SK-N-SH (cell line): ENCODE results near the gene NUTF2. TPM values are rescaled to one million over a fixed set of nuclear protein-coding genes. Genes with fewer than 3 reads are reported as not detected.

ENCODE experiments used
- CTCF ChIA-PET: fragments of 300-600, 350-600 bp; formaldehyde crosslinking; extraction: SDS; loops from one replicate; lab custom pipeline; 2021; lab: Yijun Ruan, JAX
- POLR2A ChIA-PET: fragments of 350-600 bp; sonication (Branson Sonifier 250); formaldehyde crosslinking; extraction: SDS; loops from one replicate; lab custom pipeline; 2020; ENCODE audit warnings: antibody characterized with exemption, inconsistent platforms; lab: Yijun Ruan, JAX
- DNase-seq: peaks from one replicate; pipeline ENCODE4 v3.0.0; 2012
- H2AFZ ChIP-seq: fragments of 200-600 bp; sonication (generic); 2 replicates; pipeline ENCODE4 v1.8.1; 2016; ENCODE audit warnings: antibody characterized with exemption, mild to moderate bottlenecking, low read depth
- H3F3A ChIP-seq: fragments of 200-600 bp; sonication (generic); replicated peaks from 2 replicates; pipeline ENCODE3; 2016; ENCODE audit warnings: antibody characterized with exemption, mild to moderate bottlenecking; ENCODE audit not compliant: insufficient read depth
- H3K27ac ChIP-seq, 2 experiments: fragments of 200-500 bp in 1 of 2; fragments of 200-600 bp in 1 of 2; sonication (Bioruptor generic) in 1 of 2; sonication (generic), shearing (Covaris generic) in 1 of 2; 2 replicates each; pipeline versions ENCODE4 v1.5.1 to v1.6.1; 2014 to 2016; ENCODE audit warnings: low read depth in 2 of 2, inconsistent platforms in 1 of 2, low read length in 1 of 2, mild to moderate bottlenecking in 1 of 2, mixed read lengths in 1 of 2
- H3K27me3 ChIP-seq: fragments of 200-600 bp; sonication (generic), shearing (Covaris generic); 2 replicates; pipeline ENCODE4 v1.6.1; 2016; ENCODE audit warnings: mixed run types; ENCODE audit not compliant: insufficient read depth
- H3K36me3 ChIP-seq, 2 experiments: fragments of 200-500 bp in 1 of 2; fragments of 200-600 bp in 1 of 2; sonication (Bioruptor generic) in 1 of 2; sonication (generic) in 1 of 2; replicated peaks in 1 of 2; 2 replicates each; pipeline versions ENCODE3 to v1.5.1; 2014 to 2016; ENCODE audit warnings: low read length in 1 of 2, mild to moderate bottlenecking in 1 of 2; ENCODE audit not compliant: insufficient read depth in 2 of 2, control insufficient read depth in 1 of 2
- H3K4me1 ChIP-seq, 2 experiments: fragments of 200-500 bp in 1 of 2; fragments of 200-600 bp in 1 of 2; sonication (Bioruptor generic) in 1 of 2; sonication (generic), shearing (Covaris generic) in 1 of 2; 2 replicates each; pipeline versions ENCODE4 v1.5.1 to v1.6.1; 2014 to 2016; ENCODE audit warnings: low read depth in 1 of 2, low read length in 1 of 2, mixed run types in 1 of 2; ENCODE audit not compliant: insufficient read depth in 2 of 2, control insufficient read depth in 1 of 2
- H3K4me2 ChIP-seq: fragments of 200-600 bp; sonication (generic), shearing (Covaris generic); 2 replicates; pipeline ENCODE4 v1.6.1; 2017; ENCODE audit warnings: mixed run types
- H3K4me3 ChIP-seq, 2 experiments: fragments of 200-500 bp in 1 of 2; fragments of 200-600 bp in 1 of 2; sonication (Bioruptor generic) in 1 of 2; sonication (generic), shearing (Covaris generic) in 1 of 2; 2 replicates each; pipeline versions ENCODE4 v1.5.1 to v1.8.1; 2014 to 2016; ENCODE audit warnings: low read depth in 2 of 2, inconsistent platforms in 1 of 2, low read length in 1 of 2, mild to moderate bottlenecking in 1 of 2, mixed read lengths in 1 of 2, moderate library complexity in 1 of 2
- H3K79me2 ChIP-seq: fragments of 200-600 bp; sonication (generic); 2 replicates; pipeline ENCODE4 v1.8.1; 2017; ENCODE audit warnings: mild to moderate bottlenecking; ENCODE audit not compliant: insufficient read depth
- H3K9ac ChIP-seq: fragments of 200-600 bp; sonication (generic); 2 replicates; pipeline ENCODE4 v1.6.1; 2017; ENCODE audit warnings: mixed run types
- H3K9me2 ChIP-seq: fragments of 200-600 bp; sonication (generic); 2 replicates; pipeline ENCODE4 v1.6.1; 2017; ENCODE audit warnings: mixed run types
- H3K9me3 ChIP-seq: fragments of 200-600 bp; sonication (generic); 2 replicates; pipeline ENCODE4 v1.6.1; 2017; ENCODE audit warnings: mixed run types, mild to moderate bottlenecking, moderate library complexity
- H4K20me1 ChIP-seq: fragments of 200-600 bp; sonication (generic); 2 replicates; pipeline ENCODE4 v1.6.1; 2017; ENCODE audit warnings: mild to moderate bottlenecking, mixed run types; ENCODE audit not compliant: insufficient read depth
- CTCF ChIP-seq: fragments of 200-600 bp; sonication (generic); IDR thresholded peaks from 2 replicates; pipeline ENCODE4 v1.6.1; 2017; ENCODE audit warnings: antibody characterized with exemption, mild to moderate bottlenecking, moderate library complexity
- ELF1 ChIP-seq: IDR thresholded peaks from 2 replicates; pipeline ENCODE4 v1.4.0; 2012
- EP300 ChIP-seq, 2 experiments: IDR thresholded peaks; 2 replicates each; pipeline versions ENCODE4 v1.4.0 to v1.6.1; 2012; ENCODE audit warnings: borderline replicate concordance in 1 of 2, low read depth in 1 of 2, low read length in 1 of 2
- GATA2 ChIP-seq: sonication (generic); formaldehyde crosslinking; IDR thresholded peaks from 2 replicates; pipeline ENCODE4 v1.5.0; 2020; ENCODE audit warnings: mild to moderate bottlenecking, missing genetic modification reagents
- IRF3 ChIP-seq: fragments of 150-350 bp; IDR thresholded peaks from 2 replicates; pipeline ENCODE4 v1.6.1; 2016; ENCODE audit warnings: mild to moderate bottlenecking, low read depth, low read length
- JUND ChIP-seq: IDR thresholded peaks from 2 replicates; pipeline ENCODE4 v1.4.0; 2012
- MAX ChIP-seq: IDR thresholded peaks from 2 replicates; pipeline ENCODE4 v1.4.0; 2012; ENCODE audit warnings: low read depth
- MEF2A ChIP-seq: IDR thresholded peaks from 2 replicates; pipeline ENCODE4 v1.4.0; 2012; ENCODE audit warnings: low read depth, borderline replicate concordance
- PBX3 ChIP-seq: IDR thresholded peaks from 2 replicates; pipeline ENCODE4; 2012
- SIN3A ChIP-seq: IDR thresholded peaks from 2 replicates; pipeline ENCODE4 v1.6.1; 2012; ENCODE audit warnings: low read depth, mild to moderate bottlenecking, low read length, moderate library complexity, borderline replicate concordance
- TAF1 ChIP-seq: IDR thresholded peaks from 2 replicates; pipeline ENCODE4 v1.6.1; 2012; ENCODE audit warnings: low read depth, mild to moderate bottlenecking, low read length, moderate library complexity, borderline replicate concordance
- TEAD4 ChIP-seq: IDR thresholded peaks from 2 replicates; pipeline ENCODE4 v1.4.0; 2012; ENCODE audit warnings: mild to moderate bottlenecking, borderline replicate concordance; ENCODE audit not compliant: insufficient read depth
- USF1 ChIP-seq: IDR thresholded peaks from 2 replicates; pipeline ENCODE4 v1.4.0; 2012; ENCODE audit warnings: low read depth, borderline replicate concordance
- USF2 ChIP-seq: fragments of 150-350 bp; IDR thresholded peaks from 2 replicates; pipeline ENCODE4 v1.6.1; 2017; ENCODE audit warnings: antibody characterized with exemption, low read length, low read depth, borderline replicate concordance
- YY1 ChIP-seq: IDR thresholded peaks from 2 replicates; pipeline ENCODE4 v1.4.0; 2012; ENCODE audit warnings: low read depth, mild to moderate bottlenecking
- WGBS: methylation state at CpG from one replicate; pipeline ENCODE4 v1.1.6; 2017; ENCODE audit warnings: low lambda C conversion rate; 5-methylcytosine and 5-hydroxymethylcytosine counted together
- polyA plus RNA-seq, 3 experiments: library from polyadenylated mRNA; depleted of rRNA; stranded (reverse); fragments of >200 nt; gene quantifications; 2 replicates each; pipeline ENCODE4 v1.2.3, GENCODE V29; 2012

Gene NUTF2
- polyA plus RNA-seq, 1 of the 3 experiments (the other 2 are of a cell fraction), result 449 TPM

- CTCF ChIA-PET, result interaction anchor here (1.4 to 22.4 kb wide), 3 partner anchors 52 to 217 kb away, joined by 4 to 564 read pairs (median 12); partner anchors contain the start of genes CTRL, LCAT and PSMB10
- Histone ChIP-seq H3K9me3 (no peaks in the 10 kb centered on the region), H3K27me3 (no peaks in the 10 kb centered on the region), H3K36me3 (peaks cover 21 to 83% of the 10 kb centered on the region in 2 experiments), H3K9me2 (no peaks in the 10 kb centered on the region), H3K9ac (no peak overlapping the region), H3K4me2 (no peak overlapping the region), H3K79me2 (peaks cover 25% of the 10 kb centered on the region), H4K20me1 (peaks cover 32% of the 10 kb centered on the region), H3K4me3 (no peak overlapping the region), H3F3A (peaks cover 13% of the 10 kb centered on the region), H2AFZ (no peak overlapping the region), H3K4me1 (peaks cover 7 to 10% of the 10 kb centered on the region in 2 experiments; a peak in 2 of 4 replicates), H3K27ac (no peak overlapping the region)
- no peak for DNase-seq
- TF ChIP-seq PBX3 (no peak), GATA2 (CRISPR knock-in tag) (no peak), MAX (no peak), EP300 (IDR thresholded peaks at IDR 0.05; ENCODE audit: borderline replicate concordance in 1 of 2, low read depth in 1 of 2, low read length in 1 of 2) (no peak), USF1 (no peak), JUND (no peak), MEF2A (no peak), USF2 (no peak), IRF3 (no peak), YY1 (no peak), ELF1 (no peak), TEAD4 (no peak), SIN3A (no peak), CTCF (no peak), TAF1 (no peak)
- POLR2A ChIA-PET, result no interaction called here
- WGBS, result 97% methylated on average over 12 of the region's 12 CpGs
Measured at GRCh38 chr16:67879462-67879861, 32.7 kb downstream of the NUTF2 start.
